Stimulated activated CD4-positive, alpha-beta T cell treated with anti-CD3 and anti-CD28 coated beads, Interleukin-4, amount 100 ng/mL, for 48 hours (primary cell): ENCODE data around the gene GARS1.
A peak's percentile ranks its signal among the peaks of the same experiment; 100 is the strongest.

Experiments used
- DNase-seq, 2 donors: peaks; one replicate each; pipeline ENCODE4 v3.0.0-alpha.2; 2020; ENCODE audit warnings: low read depth in 2 of 2

The GARS1 gene

GRCh38 chr7:30655096-30655970, 60.7 kb downstream of the GARS1 start:
- no peak for DNase-seq

DNA sequence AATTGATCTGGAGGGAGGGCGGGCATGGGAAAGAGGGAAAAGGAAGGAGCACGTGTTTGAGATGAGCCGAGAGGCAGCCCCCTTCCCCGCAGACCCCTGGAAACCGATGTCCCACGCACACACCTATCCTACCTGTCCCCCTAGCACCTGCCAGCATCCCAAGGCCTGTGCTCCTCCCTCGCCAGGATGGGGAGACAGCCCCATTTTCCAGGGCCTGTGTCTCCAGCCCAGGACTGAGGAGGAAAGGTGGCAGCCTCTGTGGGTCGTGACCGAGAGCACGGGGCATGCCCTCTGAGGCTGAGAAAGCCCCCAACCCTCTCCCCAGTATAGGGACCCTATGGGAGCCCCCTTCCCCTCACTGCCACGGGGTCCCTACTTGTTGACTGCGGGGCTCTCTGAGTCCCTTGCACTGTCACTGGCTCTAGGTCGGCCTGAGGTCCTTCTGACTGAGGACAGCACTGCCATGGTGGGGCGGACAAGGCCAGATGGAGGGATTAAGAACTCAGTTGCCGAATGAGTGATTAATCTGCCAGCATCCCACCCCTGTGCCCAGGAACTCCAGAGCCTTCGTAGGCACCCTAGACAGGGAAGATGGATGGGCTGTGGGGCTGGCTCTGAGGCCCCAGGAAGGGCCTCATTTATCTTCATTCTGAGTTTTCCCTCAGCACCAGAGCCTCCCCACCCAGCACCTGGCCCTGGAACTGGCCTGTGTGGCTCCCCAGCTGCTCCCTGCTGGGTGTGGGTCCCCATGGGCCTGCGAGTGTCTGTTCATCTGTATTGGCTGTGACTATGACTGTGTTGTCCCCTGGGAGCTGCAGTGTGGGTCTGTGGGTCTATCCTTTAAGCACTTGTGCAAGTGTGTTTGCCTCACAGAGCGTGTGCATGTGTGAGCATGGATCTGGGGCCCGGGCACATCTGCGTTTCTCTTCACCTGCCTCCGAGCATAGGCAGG, 61.6 kb downstream of the GARS1 start:
- DNase-seq: no peak

- DNase-seq: no peak
Measured at GRCh38 chr7:30657131-30657530, 62.5 kb downstream of the GARS1 start.

DNA sequence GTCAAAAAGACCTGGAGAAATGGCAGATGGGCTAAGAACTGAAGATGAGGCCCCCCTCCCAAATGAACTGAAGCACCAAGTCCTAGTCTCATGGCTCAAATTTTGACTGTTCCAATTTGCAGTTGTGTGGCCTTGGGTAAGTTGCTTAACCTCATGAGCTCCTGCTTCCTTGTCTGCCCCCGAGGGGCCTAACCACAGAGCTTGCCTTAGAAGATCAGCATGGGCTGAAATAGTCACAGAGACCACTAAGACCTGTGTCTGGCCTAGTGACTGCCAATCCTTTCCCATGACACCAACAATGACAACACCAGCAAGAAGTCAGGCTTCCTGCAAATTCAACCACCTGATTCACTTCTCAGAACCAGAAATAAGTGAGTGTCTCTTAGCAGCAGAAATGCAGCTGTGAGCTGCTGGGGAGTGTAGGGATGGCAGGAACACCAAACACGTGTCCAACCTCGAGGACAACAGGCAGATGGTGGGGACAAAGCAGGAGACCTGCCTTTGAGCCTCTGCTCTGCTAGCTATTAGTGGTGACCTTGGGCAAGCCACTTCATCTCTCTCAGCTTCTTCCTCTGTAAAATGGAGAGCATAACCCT, 63.9 kb downstream of the GARS1 start:
- no peak for DNase-seq

DNA sequence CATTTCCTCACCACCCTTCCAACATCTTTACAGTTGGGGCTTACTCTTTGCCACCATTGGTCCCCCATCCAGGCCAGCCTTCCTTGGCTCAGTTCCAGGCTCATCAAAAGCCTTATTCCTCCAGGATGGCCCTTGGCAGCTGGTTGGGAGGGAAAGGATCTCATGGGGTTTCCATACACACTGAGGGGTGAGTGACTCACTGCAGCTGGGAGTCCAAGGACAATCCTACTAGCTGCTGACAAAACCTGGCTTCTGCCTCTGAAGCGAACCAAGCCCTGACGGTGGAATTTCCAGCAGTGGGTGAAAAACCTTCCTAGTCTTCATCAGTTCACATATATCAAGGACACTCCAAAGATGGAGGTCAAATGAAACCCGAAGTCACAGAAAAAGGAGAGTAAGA, 64.6 kb downstream of the GARS1 start:
- no peak for DNase-seq

- no peak for DNase-seq
Measured at GRCh38 chr7:30660331-30661255, 65.9 kb downstream of the GARS1 start.

DNA sequence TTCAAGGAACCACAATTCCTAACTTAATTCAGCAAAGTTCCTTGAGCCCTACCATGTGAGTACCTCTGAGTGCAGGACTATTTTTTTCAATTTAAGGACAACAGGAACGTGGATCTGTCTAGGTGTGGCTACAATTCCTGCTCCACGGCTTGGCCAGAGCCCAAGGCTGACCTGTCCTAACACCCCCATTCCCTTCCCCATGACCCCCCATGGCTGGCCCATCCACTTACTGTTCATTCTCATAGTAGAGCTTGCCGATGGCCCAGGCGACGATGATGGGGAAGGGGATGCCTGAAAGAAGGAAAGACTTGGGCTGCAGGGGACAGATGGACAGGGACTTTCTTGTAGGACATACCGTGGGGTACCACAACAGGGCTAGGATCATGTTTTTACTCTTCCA, 67.2 kb downstream of the GARS1 start:
- DNase-seq: no peak

DNA sequence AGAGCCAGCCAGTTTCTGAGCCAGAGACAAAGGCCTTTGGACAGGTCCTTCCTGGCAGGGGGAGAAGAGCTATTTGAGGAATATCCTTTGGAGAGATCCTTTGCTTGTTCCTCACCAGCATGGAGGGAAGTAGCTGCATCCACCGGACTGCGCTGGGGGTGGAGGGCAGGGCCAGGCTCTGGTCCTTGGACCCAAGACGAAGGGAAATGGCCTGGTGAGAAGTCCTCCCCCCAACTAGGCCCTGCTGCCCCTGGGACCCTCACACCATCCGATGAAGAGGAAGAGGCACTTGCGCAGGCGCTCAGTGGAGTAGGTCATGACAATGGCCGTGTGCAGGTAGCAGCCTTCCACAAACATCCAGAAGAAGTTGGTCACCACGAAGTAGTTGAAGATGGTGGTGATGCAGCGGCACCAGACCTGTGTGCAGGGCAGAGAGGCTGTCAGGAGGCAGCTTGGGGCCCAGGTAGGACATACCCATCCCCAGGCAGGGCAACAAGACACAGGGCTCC, 67.8 kb downstream of the GARS1 start:
- no peak for DNase-seq

- no peak for DNase-seq
Measured at GRCh38 chr7:30663414-30663813, 68.7 kb downstream of the GARS1 start.

- DNase-seq: no peak
Measured at GRCh38 chr7:30664184-30664885, 69.7 kb downstream of the GARS1 start.

- no peak for DNase-seq
Measured at GRCh38 chr7:30665043-30665442, 70.4 kb downstream of the GARS1 start.

DNA sequence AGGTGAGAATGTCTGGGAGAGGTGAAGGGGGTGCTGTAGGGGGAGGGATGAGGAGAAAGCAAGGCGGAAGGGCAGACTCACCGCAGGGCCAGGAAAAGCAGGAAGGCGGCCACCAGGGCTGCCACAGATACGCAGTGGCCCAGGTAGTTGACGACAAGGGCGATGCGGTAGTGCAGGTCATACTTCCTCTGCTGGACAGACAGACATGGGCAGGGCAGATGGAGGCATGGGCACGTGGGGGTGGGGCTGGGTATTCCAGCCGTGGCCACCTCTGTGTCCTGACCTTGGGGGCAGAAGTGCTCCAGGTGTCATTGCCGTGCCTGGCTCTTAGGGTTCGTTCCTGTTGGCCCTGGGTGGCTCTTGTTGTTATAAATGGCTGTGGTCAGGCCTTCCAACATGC, 70.8 kb downstream of the GARS1 start:
- no peak for DNase-seq

GRCh38 chr7:30667172-30667571, 72.5 kb downstream of the GARS1 start:
- no peak for DNase-seq

GRCh38 chr7:30668102-30668501, 73.4 kb downstream of the GARS1 start:
- no peak for DNase-seq

- DNase-seq: peak in 1 of 2 donors; percentile 13
Measured at GRCh38 chr7:30671793-30672465, 77.3 kb downstream of the GARS1 start.

DNA sequence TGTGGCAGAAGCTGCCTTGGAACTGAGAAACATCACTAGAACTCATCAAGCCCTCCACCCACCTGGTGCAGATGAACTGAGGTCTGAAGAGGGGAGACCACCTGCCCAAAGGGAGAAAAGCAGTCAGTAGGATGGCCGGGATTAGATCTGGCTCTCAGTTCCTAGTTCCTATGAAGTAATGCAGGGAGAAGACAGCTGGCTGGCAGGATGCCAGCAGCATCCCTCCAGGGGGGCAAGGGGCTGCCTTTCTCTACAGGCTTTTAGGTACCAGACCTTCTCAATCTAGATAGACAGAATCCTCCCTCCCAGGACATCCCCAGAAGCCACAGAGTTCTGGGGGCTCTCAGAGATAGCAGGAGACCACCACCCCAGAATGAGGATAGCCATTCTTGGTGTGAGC, 79.7 kb downstream of the GARS1 start:
- DNase-seq: no peak

DNA sequence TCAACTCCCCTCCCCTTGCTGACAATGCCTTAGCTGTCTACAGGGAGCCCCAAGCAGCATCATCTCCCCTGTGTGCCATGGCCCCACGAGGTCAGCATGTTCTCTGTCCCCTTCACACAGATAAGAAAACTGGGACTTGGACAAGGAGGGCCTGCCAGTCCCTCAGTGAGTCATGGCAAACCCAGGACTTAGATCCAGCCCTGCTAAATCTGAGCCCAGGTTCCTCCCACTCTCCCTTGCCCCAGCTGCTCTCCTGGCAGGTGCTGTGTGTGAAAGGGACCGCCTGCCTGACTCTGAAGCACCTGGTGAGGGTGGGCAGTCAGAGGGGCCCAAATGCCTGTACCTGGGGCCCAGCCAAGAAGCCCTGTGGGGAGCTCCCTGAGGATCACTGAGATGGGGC, 80.2 kb downstream of the GARS1 start:
- no peak for DNase-seq

- DNase-seq: no peak
Measured at GRCh38 chr7:30678805-30679204, 84.1 kb downstream of the GARS1 start.

GRCh38 chr7:30679664-30680063, 85.0 kb downstream of the GARS1 start:
- no peak for DNase-seq

- DNase-seq: no peak
Measured at GRCh38 chr7:30681331-30681797, 86.7 kb downstream of the GARS1 start.
